ENCODE data around the gene SLC6A3.
"Not testable (repeated sequence)": the region's sequence is repeated elsewhere in the genome, so short reads cannot be mapped to it uniquely, and the experiment has no call there.

The SLC6A3 gene

GRCh38 chr5:1383344-1383743 lies 61.9 kb downstream of the SLC6A3 start:
- Mint-ChIP-seq H3K9me3 (no peaks in the 10 kb centered on the region), H3K27ac (no peak overlapping the region), H3K4me1 (peaks cover 30% of the 10 kb centered on the region), H3K36me3 (ENCODE audit: low read depth) (no peaks in the 10 kb centered on the region), H3K27me3 (peaks cover 7% of the 10 kb centered on the region), H3K4me3 (no peak overlapping the region)
- DNase-seq (no peak), ATAC-seq (no peak)

- Mint-ChIP-seq H3K36me3 (ENCODE audit: low read depth) (no peaks in the 10 kb centered on the region), H3K4me3 (no peak overlapping the region), H3K9me3 (no peaks in the 10 kb centered on the region), H3K27ac (no peak overlapping the region), H3K27me3 (peaks cover 5% of the 10 kb centered on the region), H3K4me1 (peaks cover 29% of the 10 kb centered on the region)
- ATAC-seq (no peak), DNase-seq (no peak)
Observed at GRCh38 chr5:1382248-1382700, 63.0 kb downstream of the SLC6A3 start.

GRCh38 chr5:1381370-1382247 lies 63.6 kb downstream of the SLC6A3 start:
- H3K9me3 Mint-ChIP-seq, result no peaks in the 10 kb centered on the region
- DNase-seq (no peak), ATAC-seq (no peak)
- peaks cover 5% of the 10 kb centered on the region for H3K27me3 Mint-ChIP-seq
- peak overlapping the region; percentile 11 for H3K27ac Mint-ChIP-seq
- H3K4me1 Mint-ChIP-seq, result peaks cover 23% of the 10 kb centered on the region
- no peaks in the 10 kb centered on the region for H3K36me3 Mint-ChIP-seq (ENCODE audit: low read depth)
- no peak overlapping the region for H3K4me3 Mint-ChIP-seq

GRCh38 chr5:1380910-1381309 lies 64.3 kb downstream of the SLC6A3 start:
- DNase-seq (no peak), ATAC-seq (no peak)
- peak overlapping the region; percentile 11 for H3K27ac Mint-ChIP-seq
- H3K9me3 Mint-ChIP-seq, result no peaks in the 10 kb centered on the region
- H3K36me3 Mint-ChIP-seq (ENCODE audit: low read depth), result no peaks in the 10 kb centered on the region
- peaks cover 5% of the 10 kb centered on the region for H3K27me3 Mint-ChIP-seq
- H3K4me3 Mint-ChIP-seq, result peak overlapping the region; percentile 49
- H3K4me1 Mint-ChIP-seq, result peaks cover 17% of the 10 kb centered on the region

- Mint-ChIP-seq H3K27ac (no peak overlapping the region), H3K4me3 (peak overlapping the region; percentile 49), H3K4me1 (peaks cover 12% of the 10 kb centered on the region), H3K9me3 (no peaks in the 10 kb centered on the region), H3K36me3 (ENCODE audit: low read depth) (no peaks in the 10 kb centered on the region), H3K27me3 (peaks cover 5% of the 10 kb centered on the region)
- ATAC-seq, result peak; percentile 74
- peak; percentile 60 for DNase-seq
Observed at GRCh38 chr5:1380011-1380817, 65.0 kb downstream of the SLC6A3 start.

GRCh38 chr5:1378866-1379659 lies 66.2 kb downstream of the SLC6A3 start:
- peaks cover 11% of the 10 kb centered on the region for H3K4me1 Mint-ChIP-seq
- ATAC-seq, result no peak
- H3K27me3 Mint-ChIP-seq, result peaks cover 5% of the 10 kb centered on the region
- H3K9me3 Mint-ChIP-seq, result no peaks in the 10 kb centered on the region
- H3K36me3 Mint-ChIP-seq (ENCODE audit: low read depth), result no peaks in the 10 kb centered on the region
- no peak overlapping the region for H3K4me3 Mint-ChIP-seq
- no peak overlapping the region for H3K27ac Mint-ChIP-seq
- DNase-seq, result no peak

- no peak for DNase-seq
- no peaks in the 10 kb centered on the region for H3K9me3 Mint-ChIP-seq
- no peaks in the 10 kb centered on the region for H3K36me3 Mint-ChIP-seq (ENCODE audit: low read depth)
- no peak overlapping the region for H3K27ac Mint-ChIP-seq
- peaks cover 13% of the 10 kb centered on the region for H3K4me1 Mint-ChIP-seq
- H3K4me3 Mint-ChIP-seq, result no peak overlapping the region
- peaks cover 5% of the 10 kb centered on the region for H3K27me3 Mint-ChIP-seq
- no peak for ATAC-seq
Observed at GRCh38 chr5:1378096-1378495, 67.1 kb downstream of the SLC6A3 start.

- H3K36me3 Mint-ChIP-seq (ENCODE audit: low read depth), result no peaks in the 10 kb centered on the region
- DNase-seq (no peak), ATAC-seq (no peak)
- H3K4me3 Mint-ChIP-seq, result no peak overlapping the region
- peaks cover 13% of the 10 kb centered on the region for H3K4me1 Mint-ChIP-seq
- H3K27ac Mint-ChIP-seq, result no peak overlapping the region
- peaks cover 5% of the 10 kb centered on the region for H3K27me3 Mint-ChIP-seq
- no peaks in the 10 kb centered on the region for H3K9me3 Mint-ChIP-seq
Observed at GRCh38 chr5:1376981-1377380, 68.3 kb downstream of the SLC6A3 start.

- no peak overlapping the region for H3K4me3 Mint-ChIP-seq
- no peaks in the 10 kb centered on the region for H3K9me3 Mint-ChIP-seq
- no peaks in the 10 kb centered on the region for H3K36me3 Mint-ChIP-seq (ENCODE audit: low read depth)
- no peak for DNase-seq
- no peak for ATAC-seq
- peaks cover 3% of the 10 kb centered on the region for H3K27me3 Mint-ChIP-seq
- peaks cover 8% of the 10 kb centered on the region for H3K4me1 Mint-ChIP-seq
- no peak overlapping the region for H3K27ac Mint-ChIP-seq
Observed at GRCh38 chr5:1375871-1376810, 69.1 kb downstream of the SLC6A3 start.

GRCh38 chr5:1374679-1375055 lies 70.6 kb downstream of the SLC6A3 start:
- ATAC-seq (no peak), DNase-seq (no peak)
- peaks cover 2% of the 10 kb centered on the region for H3K4me1 Mint-ChIP-seq
- no peak overlapping the region for H3K4me3 Mint-ChIP-seq
- H3K9me3 Mint-ChIP-seq, result no peaks in the 10 kb centered on the region
- H3K27ac Mint-ChIP-seq, result no peak overlapping the region
- H3K27me3 Mint-ChIP-seq, result peaks cover 2% of the 10 kb centered on the region
- H3K36me3 Mint-ChIP-seq (ENCODE audit: low read depth), result no peaks in the 10 kb centered on the region

GRCh38 chr5:1374030-1374678 lies 71.1 kb downstream of the SLC6A3 start:
- H3K9me3 Mint-ChIP-seq, result no peaks in the 10 kb centered on the region
- H3K4me3 Mint-ChIP-seq, result no peak overlapping the region
- H3K4me1 Mint-ChIP-seq, result peaks cover 2% of the 10 kb centered on the region
- H3K27me3 Mint-ChIP-seq, result no peaks in the 10 kb centered on the region
- DNase-seq (no peak), ATAC-seq (no peak)
- no peak overlapping the region for H3K27ac Mint-ChIP-seq
- no peaks in the 10 kb centered on the region for H3K36me3 Mint-ChIP-seq (ENCODE audit: low read depth)

GRCh38 chr5:1371972-1372342 lies 73.3 kb downstream of the SLC6A3 start:
- not testable (repeated sequence) for H3K9me3 Mint-ChIP-seq; DNase-seq; ATAC-seq; H3K27ac Mint-ChIP-seq; H3K27me3 Mint-ChIP-seq; H3K4me1 Mint-ChIP-seq; H3K4me3 Mint-ChIP-seq; H3K36me3 Mint-ChIP-seq (ENCODE audit: low read depth)

GRCh38 chr5:1371218-1371971 lies 73.8 kb downstream of the SLC6A3 start:
- Mint-ChIP-seq H3K4me1 (peaks cover 6% of the 10 kb centered on the region), H3K27me3 (no peaks in the 10 kb centered on the region), H3K27ac (no peak overlapping the region), H3K4me3 (no peak overlapping the region), H3K9me3 (no peaks in the 10 kb centered on the region), H3K36me3 (ENCODE audit: low read depth) (no peaks in the 10 kb centered on the region)
- ATAC-seq (no peak), DNase-seq (no peak)

All from activated naive CD8-positive, alpha-beta T cell treated with anti-CD3 and anti-CD28 coated beads, Interleukin-2, amount 50 U/mL, for 24 hours (primary cell).